ENCODE measurements around the gene TNRC6A.
"Not testable (repeated sequence)": the region's sequence is repeated elsewhere in the genome, so short reads cannot be mapped to it uniquely, and the experiment has no call there.

TNRC6A gene

DNA sequence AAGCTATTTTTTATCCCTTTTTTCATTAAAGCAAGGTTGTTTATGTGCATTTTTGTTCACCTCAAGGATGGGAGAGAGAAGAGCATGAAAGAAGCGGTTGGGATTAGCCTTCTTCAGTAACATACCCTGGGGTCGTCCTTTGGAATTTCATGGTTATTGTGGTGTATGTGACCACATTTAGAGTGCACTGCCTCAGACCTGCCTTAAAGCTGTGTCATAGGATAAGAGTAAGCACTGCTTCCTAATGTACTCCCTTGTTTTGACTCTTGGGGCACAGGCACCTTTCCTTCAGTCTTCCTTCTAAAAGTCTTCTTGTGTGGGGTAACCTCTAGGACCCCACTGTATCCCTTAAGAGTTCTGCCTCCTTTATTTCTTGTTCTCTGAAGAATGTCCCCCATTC lies 28.9 kb downstream of the TNRC6A start:
- no peak for DNase-seq (ENCODE audit: low read depth in 2 of 2)

DNA sequence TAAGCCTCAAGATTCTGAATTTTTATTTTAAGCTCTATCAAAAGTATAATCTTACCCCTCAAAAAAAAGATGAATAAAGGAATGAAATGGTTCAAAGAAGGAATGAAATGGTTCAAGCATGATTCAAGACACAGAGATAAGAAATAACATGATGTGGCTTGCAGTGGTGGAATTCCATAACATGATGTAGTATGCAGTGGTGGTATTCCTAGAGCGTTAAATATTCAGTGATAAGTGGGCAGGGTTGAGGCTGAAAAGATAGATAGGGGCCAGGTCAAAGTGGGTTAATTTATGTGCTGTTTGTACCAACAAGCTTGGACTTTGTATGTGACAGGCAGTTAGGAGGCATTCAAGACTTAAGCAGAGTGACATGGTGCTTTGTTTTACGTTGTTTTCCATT lies 29.6 kb downstream of the TNRC6A start:
- DNase-seq (ENCODE audit: low read depth in 2 of 2) = no peak

DNA sequence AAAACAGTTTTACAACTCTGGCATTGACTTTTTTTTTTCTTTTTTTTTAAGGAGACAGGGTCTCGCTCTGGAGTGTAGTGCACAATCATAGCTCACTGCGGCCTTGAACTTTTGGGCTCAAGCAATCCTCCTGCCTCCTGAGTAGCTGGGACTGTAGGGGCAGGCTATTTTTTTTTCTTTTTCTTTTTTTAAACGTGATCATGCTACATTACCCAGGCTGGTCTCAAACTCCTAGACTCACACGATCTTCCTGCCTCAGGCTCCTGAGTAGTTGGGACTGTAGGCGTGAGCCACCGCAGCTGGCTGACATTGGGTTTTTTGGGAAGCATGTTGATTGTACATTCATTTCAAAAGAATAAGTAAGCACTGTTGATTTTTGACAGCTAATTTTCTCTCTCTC lies 32.1 kb downstream of the TNRC6A start:
- no peak for DNase-seq (ENCODE audit: low read depth in 2 of 2)

DNA sequence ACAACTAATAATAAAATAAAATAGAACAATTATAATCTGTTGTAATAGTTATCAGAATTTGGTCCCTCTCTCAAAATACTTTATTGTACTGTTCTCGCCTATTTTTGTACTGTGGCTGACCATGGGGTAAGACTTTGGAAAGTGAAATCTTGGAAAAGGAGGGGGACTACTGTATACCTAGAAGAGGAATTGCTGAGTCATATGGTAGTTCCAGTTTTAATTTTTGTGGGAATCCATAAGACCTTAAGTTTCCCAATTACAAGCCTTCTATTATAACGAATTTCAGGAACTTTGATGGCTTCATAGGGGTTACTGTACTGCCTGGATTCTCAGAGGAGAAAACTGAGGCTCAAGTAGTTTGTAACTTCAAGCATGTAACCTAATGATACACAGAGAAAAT lies 35.5 kb downstream of the TNRC6A start:
- no peak for DNase-seq (ENCODE audit: low read depth in 2 of 2)

DNA sequence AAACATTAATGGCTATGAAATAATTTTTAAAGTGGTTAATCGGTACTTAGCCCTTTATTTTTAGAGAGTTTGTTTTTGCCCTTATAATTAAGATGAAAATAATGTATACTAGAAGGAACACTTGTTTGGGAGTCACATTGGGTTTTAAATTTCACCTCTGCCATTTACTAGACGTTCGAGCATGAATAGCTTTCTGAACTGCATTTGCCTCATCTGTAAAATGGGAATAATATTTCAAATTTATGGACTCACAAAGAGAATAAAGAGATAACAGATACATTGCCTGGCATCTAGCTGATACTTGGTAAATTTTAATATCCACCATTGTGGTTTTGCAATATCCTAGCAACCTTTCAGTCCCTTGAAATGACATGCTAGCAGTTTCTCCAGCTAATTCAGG lies 36.6 kb downstream of the TNRC6A start:
- DNase-seq (ENCODE audit: low read depth in 2 of 2) = no peak

DNA sequence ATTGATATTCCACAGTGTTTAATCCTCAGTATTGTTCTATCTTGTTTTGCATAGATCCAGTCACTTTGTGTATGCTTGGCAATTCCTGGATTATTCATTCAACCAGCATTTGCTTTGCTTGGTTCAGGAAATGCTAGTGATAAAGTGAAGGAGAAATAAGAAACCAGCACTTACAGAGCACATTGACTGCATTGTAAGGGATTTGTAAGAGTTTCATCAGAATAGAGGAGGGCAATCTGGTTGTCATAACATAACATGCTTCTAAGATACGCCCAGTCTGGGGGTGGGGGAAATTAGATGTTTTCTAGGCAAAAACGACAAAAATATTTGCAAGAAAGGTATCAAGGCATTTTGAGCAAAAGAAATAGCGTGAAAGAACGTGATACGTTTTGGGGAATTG lies 40.4 kb downstream of the TNRC6A start:
- DNase-seq (ENCODE audit: low read depth in 2 of 2) = peak; percentile 11 to 25

DNA sequence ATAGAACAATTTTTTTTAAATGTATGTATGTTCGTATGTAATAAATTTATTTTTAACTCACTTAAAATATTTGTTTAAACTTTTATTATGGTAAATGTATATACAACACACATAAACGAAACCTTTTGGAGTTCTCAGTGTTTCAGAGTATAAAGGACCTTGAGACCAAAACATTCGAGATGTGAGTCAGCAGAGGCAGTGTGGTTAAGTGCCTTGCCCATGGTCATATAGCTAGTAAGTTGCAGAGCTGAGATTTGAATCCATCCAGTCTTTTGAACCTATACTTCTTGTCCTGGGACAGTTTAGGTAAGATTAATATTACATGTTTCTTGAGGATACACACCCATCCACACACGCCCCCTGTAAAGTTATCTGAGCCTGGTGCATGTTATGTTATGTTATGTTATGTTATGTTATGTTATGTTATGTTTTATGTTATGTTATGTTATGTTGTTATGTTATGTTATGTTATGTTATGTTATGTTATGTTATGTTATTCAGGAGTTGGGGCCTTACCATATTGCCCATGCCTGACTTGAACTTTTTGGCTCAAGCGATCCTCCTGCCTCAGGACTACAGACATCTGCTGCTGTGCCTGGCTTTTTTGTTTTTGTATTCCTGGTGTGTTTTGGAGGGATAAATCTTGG lies 41.8 kb downstream of the TNRC6A start:
- DNase-seq (ENCODE audit: low read depth in 2 of 2) = no peak

DNA sequence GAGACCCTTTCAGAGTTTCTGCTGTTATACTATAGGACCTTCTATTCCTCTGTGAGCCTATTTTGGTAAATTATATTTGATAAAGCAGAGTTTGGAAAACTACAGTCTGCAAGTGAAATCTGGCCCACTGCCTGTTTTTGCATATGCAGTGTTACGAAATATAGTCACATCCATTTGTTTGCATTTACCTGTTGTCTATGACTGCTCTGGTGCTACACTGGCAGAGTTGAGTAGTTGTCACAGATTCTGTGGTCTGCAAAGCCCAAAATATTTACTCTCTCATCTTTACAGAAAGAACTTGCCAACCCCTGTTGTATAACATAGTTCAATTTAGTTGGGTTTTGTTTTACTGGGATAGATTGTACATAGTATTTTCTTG lies 42.3 kb downstream of the TNRC6A start:
- DNase-seq (ENCODE audit: low read depth in 2 of 2) = no peak

DNA sequence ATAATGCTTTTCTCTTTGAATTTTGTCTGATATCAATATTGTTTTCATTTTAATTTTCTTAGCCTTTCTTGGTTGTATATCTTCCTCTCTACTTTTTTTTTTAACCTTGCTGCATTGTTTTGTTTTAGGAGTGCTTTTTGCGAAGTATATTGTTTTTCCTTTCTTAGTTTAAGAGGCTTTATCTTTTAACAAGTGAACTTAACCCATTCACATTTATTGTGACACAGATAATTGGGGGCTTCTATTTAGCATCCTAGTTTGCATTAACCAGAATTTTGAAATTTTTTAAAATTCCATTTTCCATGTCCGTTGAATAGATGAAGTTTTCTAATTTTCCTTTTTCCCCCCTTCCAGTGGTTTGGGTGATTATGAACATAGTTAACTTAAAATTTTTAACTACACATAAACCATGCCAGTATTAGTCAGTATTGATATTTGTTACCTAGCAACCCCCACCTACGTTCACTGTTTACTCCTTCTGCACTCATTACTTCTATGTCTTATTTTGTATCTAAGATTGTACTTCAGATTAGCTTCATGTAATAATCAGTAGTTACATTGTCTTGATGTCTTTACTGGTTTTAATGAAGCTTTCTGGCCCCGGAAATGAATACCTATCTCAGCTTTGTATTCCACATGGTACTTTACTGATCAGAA lies 44.4 kb downstream of the TNRC6A start:
- DNase-seq (ENCODE audit: low read depth in 2 of 2) = no peak

DNA sequence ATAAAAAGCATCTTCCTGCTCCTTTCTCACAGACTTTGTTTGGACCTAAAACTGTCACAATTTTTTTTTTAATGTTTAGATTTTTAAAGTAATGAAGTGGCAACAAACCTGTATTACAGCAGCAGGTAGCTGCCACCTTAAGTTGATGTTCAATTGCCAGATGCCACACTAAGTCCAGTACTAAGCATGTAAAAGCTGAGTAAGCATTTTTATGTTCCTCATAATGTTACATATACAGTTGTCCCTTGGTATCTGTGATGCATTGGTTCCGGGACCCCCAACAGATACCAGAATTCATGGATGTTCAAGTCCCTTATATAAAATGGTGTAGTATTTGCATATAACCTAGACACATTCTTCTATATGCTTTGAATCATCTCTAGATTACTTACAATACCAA lies 45.1 kb downstream of the TNRC6A start:
- DNase-seq (ENCODE audit: low read depth in 2 of 2) = no peak

DNA sequence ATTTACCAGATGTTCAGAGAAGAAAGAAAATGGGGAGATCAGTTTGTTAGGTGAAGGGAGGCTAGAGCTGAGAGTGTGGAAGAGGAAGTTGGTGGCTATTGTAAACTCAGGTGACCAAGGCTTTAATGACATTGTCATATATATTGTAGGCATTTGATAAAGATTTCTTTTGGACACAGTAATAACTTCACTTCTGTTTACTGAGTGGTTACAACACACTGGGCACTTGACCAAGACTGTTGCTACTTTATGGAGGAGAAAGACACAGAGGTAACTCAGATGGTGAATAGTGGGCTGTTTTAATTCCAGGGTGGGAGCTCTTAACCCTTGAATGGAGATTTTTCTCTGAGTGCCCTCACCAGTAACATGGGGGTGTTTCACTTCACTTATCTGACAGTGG lies 46.0 kb downstream of the TNRC6A start:
- DNase-seq (ENCODE audit: low read depth in 2 of 2) = no peak

DNA sequence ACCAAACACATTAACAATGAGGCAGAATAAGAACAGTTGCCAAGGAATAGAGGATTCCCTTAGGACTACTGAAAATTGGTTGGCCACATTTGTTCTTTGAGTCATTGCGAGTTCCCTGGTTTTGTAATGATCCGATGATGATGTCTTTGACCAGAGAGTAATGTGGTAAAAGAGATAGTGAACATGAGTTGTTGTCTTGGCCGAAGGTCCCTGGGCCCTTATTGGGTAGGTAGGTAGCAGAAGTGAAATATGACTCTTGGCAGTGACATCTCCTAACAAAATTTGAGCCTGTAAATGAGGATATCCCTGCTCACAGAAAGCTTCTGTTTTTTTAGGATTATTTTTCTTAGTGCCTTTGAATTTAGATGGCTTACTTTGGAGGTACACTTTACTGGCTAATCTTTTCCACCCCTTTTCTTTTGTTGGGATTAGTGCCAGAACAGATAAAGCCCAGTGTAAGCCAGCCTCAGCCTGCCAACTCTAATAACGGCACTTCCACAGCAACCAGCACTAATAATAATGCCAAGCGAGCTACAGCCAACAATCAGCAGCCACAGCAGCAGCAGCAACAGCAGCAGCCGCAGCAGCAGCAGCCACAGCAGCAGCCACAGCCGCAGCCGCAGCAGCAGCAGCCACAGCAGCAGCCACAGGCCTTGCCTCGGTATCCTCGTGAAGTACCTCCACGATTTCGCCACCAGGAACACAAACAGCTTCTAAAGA lies 47.2 kb downstream of the TNRC6A start:
- no peak for DNase-seq (ENCODE audit: low read depth in 2 of 2)

DNA sequence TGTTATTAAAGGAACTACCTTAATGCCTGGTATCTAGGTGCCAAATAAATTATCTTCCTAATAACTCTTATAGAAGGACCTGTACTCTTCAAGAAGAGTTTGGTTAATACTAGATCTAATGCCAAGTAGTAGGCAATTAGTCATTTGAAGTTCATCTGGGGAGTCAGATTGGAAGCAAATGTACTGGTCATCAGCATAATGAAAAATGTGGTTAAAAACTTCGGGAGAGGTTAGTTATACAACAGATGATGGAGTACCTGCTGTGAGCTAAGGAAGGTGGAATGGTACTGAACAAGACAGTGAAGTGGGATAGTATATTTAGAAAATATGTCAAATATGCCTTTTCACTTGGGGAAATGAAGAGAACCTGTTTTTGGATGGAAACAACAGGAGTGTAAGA lies 49.2 kb downstream of the TNRC6A start:
- DNase-seq (ENCODE audit: low read depth in 2 of 2) = no peak

DNA sequence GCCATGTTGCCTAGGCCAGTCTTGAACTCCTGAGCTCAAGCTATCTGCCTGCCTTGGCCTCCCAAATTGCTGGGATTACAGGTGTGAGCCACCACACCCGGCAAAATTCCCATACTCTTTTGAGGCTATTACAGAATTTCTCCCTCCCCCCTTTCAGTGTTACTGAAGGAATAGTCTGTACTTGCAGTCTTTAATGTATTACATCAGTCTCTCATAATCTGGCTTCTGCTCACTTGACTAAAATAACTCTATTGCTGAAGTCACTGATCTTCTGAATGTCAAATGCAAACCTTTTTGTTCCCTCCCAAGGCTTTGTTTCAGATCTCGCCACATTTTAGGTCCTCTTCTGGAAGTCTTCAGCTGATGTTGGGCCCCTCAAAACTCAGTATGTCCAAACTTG lies 51.8 kb downstream of the TNRC6A start:
- no peak for DNase-seq (ENCODE audit: low read depth in 2 of 2)

DNA sequence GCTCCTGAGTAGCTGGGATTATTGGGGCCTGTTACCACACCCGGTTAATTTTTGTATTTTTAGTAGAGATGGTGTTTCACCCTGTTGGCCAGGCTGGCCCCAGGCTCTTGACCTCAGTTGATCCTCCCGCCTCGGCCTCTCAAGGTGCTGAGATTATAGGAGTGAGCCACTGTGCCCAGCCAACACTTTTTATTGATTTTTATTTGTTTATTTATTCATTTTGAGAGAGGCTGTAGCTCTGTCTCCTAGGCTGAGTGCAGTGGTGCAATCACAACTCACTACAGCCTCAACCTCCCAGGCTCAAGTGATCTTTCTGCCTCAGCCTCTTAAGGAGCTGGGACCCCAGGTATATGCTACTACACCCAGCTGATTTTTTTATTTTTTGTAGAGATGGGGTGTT lies 54.7 kb downstream of the TNRC6A start:
- DNase-seq (ENCODE audit: low read depth in 2 of 2) = no peak

DNA sequence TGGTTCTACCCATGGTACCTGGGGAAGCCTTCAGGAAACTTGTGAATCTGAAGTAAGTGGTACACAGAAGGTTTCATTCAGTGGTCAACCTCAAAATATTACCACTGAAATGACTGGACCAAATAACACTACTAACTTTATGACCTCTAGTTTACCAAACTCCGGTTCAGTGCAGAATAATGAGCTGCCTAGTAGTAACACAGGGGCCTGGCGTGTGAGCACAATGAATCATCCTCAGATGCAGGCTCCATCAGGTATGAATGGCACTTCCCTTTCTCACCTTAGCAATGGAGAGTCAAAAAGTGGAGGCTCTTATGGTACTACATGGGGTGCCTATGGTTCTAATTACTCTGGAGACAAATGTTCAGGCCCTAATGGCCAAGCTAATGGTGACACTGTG lies 60.4 kb downstream of the TNRC6A start:
- DNase-seq (ENCODE audit: low read depth in 2 of 2) = no peak

DNA sequence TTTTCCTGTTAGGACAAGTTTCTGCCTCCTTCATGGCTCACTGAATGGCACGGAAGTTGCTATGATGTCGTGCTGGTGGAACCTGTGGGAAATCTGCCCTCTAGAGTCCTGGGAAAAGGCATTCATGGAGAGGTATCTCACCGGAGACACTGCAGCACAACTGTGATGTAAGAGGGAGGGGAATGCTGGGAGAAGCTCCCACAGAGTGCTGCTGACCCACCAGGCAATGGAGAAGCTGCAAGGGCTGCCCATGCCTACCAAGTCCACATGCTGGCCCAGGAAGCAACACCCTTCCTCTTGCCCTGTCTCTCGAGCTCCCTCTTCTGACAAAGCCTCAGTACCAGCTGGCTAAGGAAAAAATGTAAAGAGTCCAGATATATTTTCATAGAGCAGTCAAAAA lies 71.1 kb downstream of the TNRC6A start:
- DNase-seq (ENCODE audit: low read depth in 2 of 2) = no peak

DNA sequence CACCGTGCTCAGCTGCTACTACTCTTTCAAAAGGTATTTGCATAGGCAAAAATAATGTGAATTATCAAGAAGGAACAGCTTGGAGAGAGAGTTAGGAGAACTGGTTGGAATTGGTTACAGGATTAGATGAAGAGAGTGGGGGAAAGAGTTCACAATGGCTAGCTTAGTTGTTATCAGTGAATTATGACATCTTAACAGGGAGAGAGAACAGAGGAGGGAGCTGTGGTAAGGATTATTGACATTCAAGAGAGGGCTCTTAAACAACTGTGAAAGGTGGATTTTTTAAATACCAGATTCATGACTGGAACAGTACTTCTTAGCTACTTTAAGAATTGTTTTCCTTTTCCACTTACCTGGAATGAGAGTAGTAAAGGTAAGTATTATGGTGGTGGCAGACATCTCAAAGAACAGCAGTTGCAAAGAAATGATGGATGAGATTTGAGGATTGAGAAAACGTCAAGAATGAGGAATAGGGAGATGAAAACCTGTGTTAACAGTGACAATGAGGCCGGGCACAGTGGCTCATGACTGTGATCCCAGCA lies 72.4 kb downstream of the TNRC6A start:
- DNase-seq (ENCODE audit: low read depth in 2 of 2) = no peak

DNA sequence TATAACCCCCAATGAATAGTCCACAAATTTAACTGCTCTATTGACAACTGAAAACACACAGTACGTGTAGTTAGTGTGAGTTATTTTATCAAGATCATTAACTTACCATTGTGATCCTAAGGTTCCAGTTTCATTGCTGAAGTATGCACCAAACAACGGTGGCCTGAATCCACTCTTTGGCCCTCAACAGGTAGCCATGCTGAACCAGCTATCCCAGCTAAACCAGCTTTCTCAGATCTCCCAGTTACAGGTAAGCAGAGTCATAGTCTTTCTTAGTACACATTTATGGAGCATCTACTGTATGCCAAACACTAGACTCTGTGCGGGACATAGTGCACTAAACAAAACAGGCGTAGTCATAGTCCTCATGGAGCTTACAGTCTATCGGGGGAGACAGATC lies 76.0 kb downstream of the TNRC6A start:
- DNase-seq (ENCODE audit: low read depth in 2 of 2) = no peak

DNA sequence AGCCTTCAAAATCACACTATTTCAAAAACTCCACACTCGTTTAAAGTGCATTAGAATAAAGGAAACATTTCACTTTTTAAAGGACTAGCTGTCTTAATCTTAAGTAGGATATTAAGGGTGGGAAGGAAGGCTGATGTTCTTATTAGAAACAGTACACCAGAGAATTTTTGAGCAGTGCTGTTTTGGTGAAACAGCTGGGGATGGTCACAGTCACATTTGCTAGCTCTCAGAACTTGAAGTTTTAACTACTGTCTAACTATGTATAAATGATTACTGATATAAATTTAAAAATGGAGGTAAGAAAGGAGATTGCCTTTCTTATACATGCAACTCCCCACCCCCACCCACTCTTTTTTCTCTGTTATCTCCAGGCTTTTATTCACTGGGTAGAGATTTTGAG lies 77.8 kb downstream of the TNRC6A start:
- no peak for DNase-seq (ENCODE audit: low read depth in 2 of 2)

DNA sequence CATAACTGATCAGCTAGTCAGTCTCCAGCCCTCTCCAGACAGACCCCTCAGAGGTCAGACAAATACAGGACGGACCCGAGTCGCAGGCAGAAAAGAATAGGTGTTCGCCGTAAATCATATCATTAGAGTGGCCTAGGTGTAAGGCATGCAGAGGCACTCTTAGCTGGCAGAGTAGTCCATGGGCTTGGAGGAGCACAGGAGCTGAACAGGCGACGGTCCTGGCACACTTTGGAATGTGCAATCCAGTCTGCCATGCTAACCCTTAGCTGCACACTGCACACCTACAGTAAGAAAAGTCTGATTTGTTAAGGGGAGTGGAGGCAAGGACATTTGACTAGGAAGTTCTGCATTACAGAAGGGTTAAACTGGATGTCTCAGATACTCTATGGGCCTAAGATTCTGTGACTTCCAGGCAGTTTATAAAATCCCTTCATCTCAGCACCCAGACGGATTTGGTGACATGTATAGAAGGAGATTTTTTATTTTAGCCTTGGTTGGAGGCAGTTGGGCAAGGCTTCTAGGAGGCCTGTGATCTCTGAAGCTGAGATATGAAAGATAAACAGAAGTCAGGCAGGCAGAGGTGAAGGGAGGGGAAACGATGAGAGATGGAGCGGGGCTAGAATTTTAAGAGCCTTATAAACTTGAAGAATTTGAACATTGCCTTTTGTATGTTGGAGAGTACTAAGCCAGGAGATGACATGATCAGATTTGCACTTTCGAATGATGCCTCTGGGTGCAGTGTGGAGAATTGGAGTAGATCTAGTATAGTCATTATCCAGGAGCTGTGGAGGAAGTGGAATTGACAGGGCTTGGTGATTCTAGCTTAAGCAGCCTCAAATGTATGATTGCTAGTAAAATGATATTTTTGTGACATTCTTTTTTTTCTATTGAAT lies 81.7 kb downstream of the TNRC6A start:
- no peak for DNase-seq (ENCODE audit: low read depth in 2 of 2)

DNA sequence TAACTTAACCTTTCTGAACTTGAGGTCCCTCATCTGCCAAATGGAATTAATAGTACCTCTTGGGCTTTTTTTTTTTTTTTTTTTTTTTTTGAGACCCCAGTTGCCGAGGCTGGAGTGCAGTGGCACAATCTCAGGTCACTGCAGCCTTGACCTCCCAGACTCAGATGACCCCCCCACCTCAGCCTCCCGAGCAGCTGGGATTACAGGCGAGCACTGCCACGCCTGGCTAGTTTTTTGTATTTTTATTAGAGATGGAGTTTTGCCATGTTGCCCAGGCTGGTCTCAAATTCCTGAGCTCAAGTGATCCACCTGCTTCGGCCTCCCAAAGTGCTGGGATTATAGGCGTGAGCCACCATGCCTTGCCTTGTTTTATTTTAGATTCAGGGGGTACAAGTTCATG lies 83.4 kb downstream of the TNRC6A start:
- DNase-seq (ENCODE audit: low read depth in 2 of 2) = not testable (repeated sequence)
